Activated naive CD4-positive, alpha-beta T cell treated with anti-CD3 and anti-CD28 coated beads, Interleukin-2, amount 10 ng/mL, durations not matched to agents 7 days and 5 days (primary cell): ENCODE data around the gene IHH.

ENCODE experiments used
- CTCF ChIA-PET: fragments of 350-600 bp; sonication (Branson Sonifier 250); formaldehyde crosslinking; loops from one replicate; lab custom pipeline; 2021; ENCODE audit warnings: antibody characterized with exemption; lab: Charles Lee
- DNase-seq: peaks from one replicate; pipeline ENCODE4 v3.0.0-alpha.2; 2020
- H3K27ac Mint-ChIP-seq: one replicate; pipeline ENCODE4 v1.8.0; 2021; ENCODE audit warnings: mild to moderate bottlenecking, moderate library complexity, mixed read lengths
- H3K27me3 Mint-ChIP-seq: one replicate; pipeline ENCODE4 v1.8.0; 2021; ENCODE audit warnings: mild to moderate bottlenecking, mixed read lengths
- H3K36me3 Mint-ChIP-seq: one replicate; pipeline ENCODE4 v1.8.0; 2021; ENCODE audit warnings: mixed read lengths
- H3K4me1 Mint-ChIP-seq: one replicate; pipeline ENCODE4 v1.8.0; 2021; ENCODE audit warnings: mixed read lengths
- H3K4me3 Mint-ChIP-seq: one replicate; pipeline ENCODE4 v1.8.0; 2021; ENCODE audit warnings: mild to moderate bottlenecking, moderate library complexity, mixed read lengths
- H3K9me3 Mint-ChIP-seq: one replicate; pipeline ENCODE4 v1.8.0; 2021; ENCODE audit warnings: mixed read lengths

IHH gene

DNA sequence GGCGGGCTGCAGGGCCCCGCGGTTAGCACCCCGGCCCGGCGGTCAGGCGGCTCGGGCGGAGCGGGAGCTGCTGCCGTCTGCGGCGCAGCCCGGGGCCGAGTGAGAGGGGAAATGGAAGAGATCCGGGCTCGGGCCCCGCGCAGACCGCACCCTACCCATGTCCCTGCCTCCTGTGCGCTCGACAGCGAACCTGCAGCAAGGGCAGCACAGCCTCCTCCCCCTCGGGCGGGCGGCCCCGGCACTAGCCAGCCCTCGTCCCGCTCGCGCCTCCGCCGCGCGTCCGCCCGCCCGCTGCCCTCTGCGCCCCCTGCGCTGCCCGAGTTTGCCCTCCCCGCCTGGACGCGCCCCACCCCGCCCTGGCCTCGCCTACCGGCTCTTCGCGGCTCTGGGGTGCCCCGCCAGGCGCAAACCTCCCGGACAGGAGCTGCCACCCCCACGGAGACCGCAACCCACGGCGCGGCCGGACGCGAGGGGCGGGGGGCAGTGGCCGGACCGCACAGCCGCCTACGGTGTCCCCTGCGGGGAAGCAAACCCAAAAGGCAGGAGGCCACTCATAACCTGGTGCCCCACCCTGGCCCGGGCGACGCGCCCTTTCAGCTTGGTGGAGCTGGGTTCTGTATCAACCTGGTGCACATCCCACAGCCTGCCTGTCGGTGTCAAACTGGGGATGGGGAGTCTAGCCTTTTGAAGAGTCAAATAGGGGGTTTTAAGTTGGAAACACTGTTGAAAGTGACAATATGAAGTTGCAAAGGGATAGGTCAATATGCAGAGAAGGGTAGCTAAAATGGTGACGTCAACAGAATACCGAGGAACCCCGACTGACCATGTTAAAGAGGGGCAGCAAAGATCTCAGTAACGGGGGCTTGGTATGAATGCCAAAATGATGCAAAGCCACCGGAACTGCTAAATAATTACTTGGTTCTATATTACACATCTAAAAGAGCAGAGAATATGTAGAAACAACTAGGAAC is at the start of gene IHH:
IHH (minus strand) TSS at position 101 of the 971 bp plus-strand sequence. CDS start 454 bp downstream, outside the sequence.
- Mint-ChIP-seq H3K36me3 (no peaks in the 10 kb centered on the region), H3K9me3 (no peaks in the 10 kb centered on the region), H3K27me3 (peaks cover 91% of the 10 kb centered on the region), H3K4me1 (peaks cover 22% of the 10 kb centered on the region), H3K27ac (no peak within 1 kb of the TSS), H3K4me3 (no peak within 1 kb of the TSS)
- peak; percentile 44 for DNase-seq
- CTCF ChIA-PET, result interaction anchor here (1.1 to 7.0 kb wide), 7 partner anchors 43 to 115 kb away, joined by 3 to 90 read pairs (median 5); partner anchors contain the start of gene CNPPD1

DNA sequence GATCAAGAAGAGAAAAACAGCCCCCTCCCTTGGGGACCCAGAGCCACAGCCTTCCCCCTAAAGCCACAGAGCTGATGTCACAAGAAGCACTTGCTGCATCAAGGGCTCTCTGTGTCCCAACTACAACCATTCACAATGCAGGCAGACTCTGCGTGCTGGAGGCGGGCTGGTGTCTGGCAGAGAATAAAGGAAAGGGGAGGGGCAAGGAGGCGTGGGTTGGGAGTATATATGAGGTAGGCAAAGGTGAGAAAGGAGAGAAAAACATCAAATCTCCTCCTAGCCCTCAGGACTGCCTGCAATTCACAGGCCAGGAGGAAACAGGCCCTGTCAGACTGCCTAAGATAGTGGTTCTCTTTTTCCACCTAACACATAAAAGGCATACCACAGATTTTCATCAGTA is 48.8 kb upstream of the IHH start:
- H3K27me3 Mint-ChIP-seq, result no peaks in the 10 kb centered on the region
- peaks cover 6% of the 10 kb centered on the region for H3K4me1 Mint-ChIP-seq
- no peaks in the 10 kb centered on the region for H3K36me3 Mint-ChIP-seq
- CTCF ChIA-PET, result interaction anchor here (1.6 kb wide), 1 partner anchor 51 kb away, joined by 4 read pairs; no protein-coding TSS in a partner anchor
- no peaks in the 10 kb centered on the region for H3K9me3 Mint-ChIP-seq
- H3K4me3 Mint-ChIP-seq, result no peak overlapping the region
- no peak overlapping the region for H3K27ac Mint-ChIP-seq
- peak; percentile 37 for DNase-seq

DNA sequence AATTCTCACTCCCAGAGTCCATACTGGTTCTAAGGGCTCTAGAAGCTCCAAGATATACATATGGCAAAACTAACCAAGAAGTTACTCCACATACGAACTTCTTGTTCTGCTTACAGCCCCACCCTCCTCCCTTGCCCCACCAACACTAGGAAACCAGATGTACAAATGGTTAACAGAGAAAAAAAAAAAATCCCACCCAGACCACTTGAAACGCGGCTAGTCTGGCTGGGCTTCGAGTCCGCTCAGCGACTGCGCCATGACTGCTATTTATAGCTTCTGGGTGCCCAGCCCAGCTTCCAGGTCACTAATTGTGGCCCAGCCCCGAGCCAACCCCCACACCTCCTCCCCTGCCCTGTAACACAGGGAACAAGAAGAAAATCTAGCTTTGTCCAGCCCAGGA is 47.0 kb upstream of the IHH start:
- H3K27me3 Mint-ChIP-seq, result no peaks in the 10 kb centered on the region
- H3K9me3 Mint-ChIP-seq, result no peaks in the 10 kb centered on the region
- no peak overlapping the region for H3K27ac Mint-ChIP-seq
- CTCF ChIA-PET, result interaction anchor here (2.7 kb wide), 1 partner anchor 13 kb away, joined by 17 read pairs; no protein-coding TSS in a partner anchor
- no peaks in the 10 kb centered on the region for H3K36me3 Mint-ChIP-seq
- H3K4me1 Mint-ChIP-seq, result peaks cover 6% of the 10 kb centered on the region
- no peak overlapping the region for H3K4me3 Mint-ChIP-seq
- DNase-seq, result no peak

DNA sequence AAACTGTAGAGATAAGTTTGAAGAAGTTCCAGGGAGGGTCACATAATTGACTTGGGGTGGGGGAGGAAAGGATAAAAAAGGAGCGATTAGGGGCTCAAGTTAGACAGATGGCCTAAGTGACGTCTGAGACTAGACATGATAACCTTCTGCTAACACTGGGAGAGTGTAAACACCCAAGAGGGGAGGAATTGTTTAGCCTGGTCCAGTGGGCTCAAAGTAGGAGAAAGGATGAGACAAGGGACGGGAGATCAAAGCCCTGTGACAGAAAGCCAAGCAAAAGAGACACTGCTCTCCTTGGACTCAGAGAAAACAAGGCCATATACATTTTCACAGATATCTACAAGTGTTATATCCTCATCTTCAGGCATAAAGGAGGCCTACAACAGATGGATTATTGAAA is 45.5 kb upstream of the IHH start:
- DNase-seq, result no peak
- no peak overlapping the region for H3K4me3 Mint-ChIP-seq
- CTCF ChIA-PET, result interaction anchor here (1.1 to 1.5 kb wide), 3 partner anchors 12 to 34 kb away, joined by 3 to 5 read pairs (median 3); no protein-coding TSS in a partner anchor
- H3K27ac Mint-ChIP-seq, result no peak overlapping the region
- no peaks in the 10 kb centered on the region for H3K36me3 Mint-ChIP-seq
- no peaks in the 10 kb centered on the region for H3K9me3 Mint-ChIP-seq
- peaks cover 6% of the 10 kb centered on the region for H3K4me1 Mint-ChIP-seq
- H3K27me3 Mint-ChIP-seq, result no peaks in the 10 kb centered on the region

DNA sequence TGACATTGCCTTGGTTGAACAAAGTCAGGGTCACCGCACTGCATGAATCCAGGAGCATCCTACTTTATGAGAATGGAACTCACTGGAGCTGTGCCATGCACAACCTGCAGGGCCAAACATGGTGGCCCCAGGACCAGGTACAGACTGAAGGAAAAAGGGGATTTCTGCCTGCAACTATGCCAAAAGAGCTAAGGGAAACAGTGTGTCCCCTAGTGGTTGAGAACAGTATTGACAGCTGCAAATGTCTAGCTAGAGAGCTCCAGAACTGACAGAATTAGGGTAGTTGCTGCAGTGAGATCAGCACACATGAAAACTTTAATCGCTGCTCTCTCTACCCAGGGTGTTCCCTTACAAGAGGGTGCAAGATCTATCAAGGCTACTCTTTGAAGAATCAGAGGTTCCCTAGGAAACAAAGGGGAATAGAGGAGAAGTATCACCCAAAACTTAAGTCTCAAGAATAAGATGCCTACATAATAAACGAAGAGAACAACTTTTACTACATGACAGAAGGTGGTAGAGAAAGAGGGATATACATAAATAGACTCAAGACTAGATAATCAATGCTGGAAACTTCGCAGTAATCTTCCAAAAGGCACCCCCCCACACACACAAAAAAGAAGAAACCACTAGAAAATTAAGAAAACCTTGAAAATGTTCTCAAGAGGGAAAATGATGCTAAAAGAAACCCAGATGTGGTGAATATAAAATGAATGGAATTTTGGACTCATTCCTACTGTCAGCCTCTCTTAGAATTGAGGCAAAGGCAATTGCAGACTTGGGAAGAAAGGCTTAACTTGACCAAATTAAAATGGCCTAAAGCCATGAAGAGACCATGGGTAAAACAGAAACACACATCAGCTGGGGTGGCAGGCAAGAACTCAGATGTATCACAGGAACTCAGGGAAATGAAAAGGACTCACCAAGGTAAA is 43.6 kb upstream of the IHH start:
- CTCF ChIA-PET, result interaction anchor here (0.6 to 4.1 kb wide), 36 partner anchors 8 to 590 kb away, joined by 3 to 46 read pairs (median 4); no protein-coding TSS in a partner anchor
- Mint-ChIP-seq H3K27me3 (no peaks in the 10 kb centered on the region), H3K36me3 (no peaks in the 10 kb centered on the region), H3K9me3 (no peaks in the 10 kb centered on the region), H3K27ac (no peak overlapping the region), H3K4me3 (no peak overlapping the region), H3K4me1 (peaks cover 3% of the 10 kb centered on the region)
- DNase-seq, result no peak

DNA sequence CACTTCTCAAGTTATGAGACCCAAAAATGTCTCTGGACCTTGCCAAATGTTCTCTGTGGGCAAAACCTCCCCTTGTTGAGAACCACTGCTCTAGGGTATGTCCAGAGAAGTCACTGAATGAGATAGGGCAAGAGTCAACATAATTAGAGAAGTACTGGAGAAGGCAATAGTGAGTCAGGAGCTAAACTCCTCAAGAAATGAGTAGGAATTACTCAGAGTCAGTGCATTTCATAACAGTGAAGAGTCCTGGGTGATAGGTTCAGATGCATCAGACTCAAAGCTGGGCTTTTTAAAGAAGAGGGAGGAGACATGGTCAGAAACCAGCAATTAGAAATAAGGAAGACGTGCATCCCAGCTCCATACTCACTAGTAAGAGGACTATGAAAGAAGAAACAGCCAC is 38.6 kb upstream of the IHH start:
- Mint-ChIP-seq H3K9me3 (no peaks in the 10 kb centered on the region), H3K36me3 (no peaks in the 10 kb centered on the region), H3K4me1 (no peaks in the 10 kb centered on the region), H3K4me3 (no peak overlapping the region), H3K27ac (no peak overlapping the region), H3K27me3 (no peaks in the 10 kb centered on the region)
- CTCF ChIA-PET, result interaction anchor here (1.0 to 1.9 kb wide), 4 partner anchors 9 to 24 kb away, joined by 3 to 7 read pairs (median 3); no protein-coding TSS in a partner anchor
- DNase-seq, result no peak

DNA sequence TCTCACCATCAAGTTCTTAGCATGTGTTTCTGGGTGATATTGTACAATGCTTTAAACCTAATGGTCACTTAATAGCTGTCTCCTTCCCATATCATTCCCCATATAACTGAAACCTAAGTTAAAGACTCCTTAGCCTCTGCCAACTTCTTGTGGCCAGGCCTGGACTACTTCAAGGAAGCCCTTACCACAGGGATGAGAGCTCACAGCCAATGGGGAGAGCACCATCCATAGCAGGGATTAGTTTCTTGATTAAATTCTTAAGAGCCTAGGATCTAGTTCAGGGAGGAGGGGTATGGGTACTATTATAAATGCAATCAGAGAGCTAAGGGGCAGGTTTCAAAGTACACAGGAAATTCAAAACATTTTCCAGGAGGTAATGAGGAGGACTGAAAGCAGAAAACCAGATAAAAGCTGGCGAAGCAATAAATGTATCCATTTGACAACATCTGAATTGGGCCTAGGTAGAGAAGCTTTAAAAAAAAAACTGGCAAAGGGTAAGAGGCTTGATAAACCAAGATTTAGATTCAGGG is 34.8 kb upstream of the IHH start:
- CTCF ChIA-PET, result interaction anchor here (0.8 to 1.8 kb wide), 3 partner anchors 8 to 67 kb away, joined by 3 to 9 read pairs (median 4); no protein-coding TSS in a partner anchor
- H3K9me3 Mint-ChIP-seq, result no peaks in the 10 kb centered on the region
- H3K27ac Mint-ChIP-seq, result no peak overlapping the region
- H3K27me3 Mint-ChIP-seq, result no peaks in the 10 kb centered on the region
- no peak overlapping the region for H3K4me3 Mint-ChIP-seq
- H3K4me1 Mint-ChIP-seq, result no peaks in the 10 kb centered on the region
- no peaks in the 10 kb centered on the region for H3K36me3 Mint-ChIP-seq
- no peak for DNase-seq

DNA sequence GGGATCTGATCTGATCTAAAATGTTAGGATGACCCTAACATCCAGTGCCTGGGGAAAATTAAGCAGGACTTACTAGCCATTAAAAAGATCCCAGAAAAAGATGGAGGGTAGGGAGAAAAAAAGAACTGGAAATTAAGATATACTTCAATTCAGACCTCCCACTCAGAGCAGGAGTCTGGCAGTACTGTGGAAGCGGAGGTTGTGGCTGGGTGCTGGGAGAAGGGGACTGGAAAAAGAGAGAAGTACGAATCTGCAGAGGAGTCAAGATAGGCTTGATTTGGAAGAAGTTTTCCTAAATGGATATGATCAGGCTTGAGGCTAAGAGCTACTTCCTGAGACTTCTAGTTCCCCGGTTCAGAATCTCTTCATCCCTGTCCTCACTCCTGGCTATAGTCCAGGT is 33.5 kb upstream of the IHH start:
- Mint-ChIP-seq H3K27me3 (no peaks in the 10 kb centered on the region), H3K4me1 (no peaks in the 10 kb centered on the region), H3K36me3 (peaks cover 4% of the 10 kb centered on the region), H3K9me3 (no peaks in the 10 kb centered on the region), H3K4me3 (no peak overlapping the region), H3K27ac (no peak overlapping the region)
- no peak for DNase-seq
- CTCF ChIA-PET, result interaction anchor here (1.6 to 1.8 kb wide), 2 partner anchors 10 to 27 kb away, joined by 3 to 9 read pairs; no protein-coding TSS in a partner anchor

DNA sequence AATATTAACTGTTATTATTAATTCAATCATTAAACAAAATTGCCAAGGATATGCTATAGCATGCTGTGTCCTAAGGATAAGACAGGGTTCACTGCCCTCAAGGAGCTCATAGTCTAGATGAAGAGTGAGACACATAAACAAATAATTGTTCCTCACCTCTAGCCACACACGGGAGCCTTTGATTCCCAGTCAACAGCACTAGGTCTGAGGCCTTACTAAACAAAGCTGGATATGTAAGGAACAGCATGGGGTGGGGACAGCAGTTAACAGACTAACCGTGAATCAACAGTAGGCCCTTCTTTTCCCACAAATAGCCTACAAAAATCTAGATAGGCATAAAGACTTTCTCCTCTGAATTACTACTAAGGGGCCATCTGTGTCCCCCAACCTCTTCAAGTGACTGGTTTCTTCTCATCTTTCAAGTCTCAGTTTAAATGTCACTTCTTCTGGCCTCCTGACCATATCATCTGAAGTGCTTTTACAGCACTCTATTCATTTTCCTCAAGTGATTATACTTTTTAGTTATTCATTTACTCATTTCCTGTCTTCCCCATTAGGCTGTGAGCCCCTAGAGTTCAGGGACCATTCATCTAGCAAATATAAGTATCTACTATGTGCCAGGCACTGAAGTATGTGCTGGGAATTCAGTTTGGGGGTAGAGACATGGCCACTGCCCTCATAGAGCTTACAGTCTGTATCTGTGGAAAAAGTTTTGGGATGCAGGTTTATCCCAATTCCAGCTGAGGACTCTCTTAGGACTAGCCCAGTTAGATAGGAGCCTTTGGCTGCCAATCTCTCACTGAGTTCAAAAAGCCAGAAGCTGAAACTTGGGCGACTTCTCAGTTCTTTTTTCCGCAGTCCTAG is 29.9 kb upstream of the IHH start:
- no peaks in the 10 kb centered on the region for H3K9me3 Mint-ChIP-seq
- H3K4me1 Mint-ChIP-seq, result no peaks in the 10 kb centered on the region
- DNase-seq, result no peak
- no peak overlapping the region for H3K4me3 Mint-ChIP-seq
- H3K27ac Mint-ChIP-seq, result no peak overlapping the region
- H3K36me3 Mint-ChIP-seq, result peaks cover 4% of the 10 kb centered on the region
- H3K27me3 Mint-ChIP-seq, result no peaks in the 10 kb centered on the region
- CTCF ChIA-PET, result interaction anchor here (0.8 to 2.2 kb wide), 7 partner anchors 9 to 61 kb away, joined by 3 to 12 read pairs (median 4); no protein-coding TSS in a partner anchor

DNA sequence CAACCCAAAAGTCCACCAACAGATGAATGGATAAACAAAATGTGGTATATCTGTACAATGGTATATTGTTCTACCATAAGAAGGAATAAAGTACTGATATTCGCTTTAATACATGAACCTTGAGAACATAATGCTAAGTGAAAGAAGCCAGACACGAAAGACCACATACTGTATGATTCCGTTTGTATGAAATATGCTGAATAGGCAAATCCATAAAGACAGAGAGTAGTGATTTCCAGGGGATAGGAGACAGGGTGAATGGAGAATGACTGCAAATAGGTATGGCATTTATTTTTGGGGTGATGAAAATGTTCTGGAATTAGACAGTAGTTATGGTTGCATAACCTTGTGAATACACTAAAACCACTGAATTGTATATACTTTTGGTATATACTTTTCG is 28.6 kb upstream of the IHH start:
- CTCF ChIA-PET, result interaction anchor here (1.8 kb wide), 1 partner anchor 30 kb away, joined by 8 read pairs; no protein-coding TSS in a partner anchor
- H3K9me3 Mint-ChIP-seq, result no peaks in the 10 kb centered on the region
- peaks cover 8% of the 10 kb centered on the region for H3K4me1 Mint-ChIP-seq
- no peaks in the 10 kb centered on the region for H3K27me3 Mint-ChIP-seq
- H3K4me3 Mint-ChIP-seq, result no peak overlapping the region
- DNase-seq, result no peak
- peaks cover 4% of the 10 kb centered on the region for H3K36me3 Mint-ChIP-seq
- no peak overlapping the region for H3K27ac Mint-ChIP-seq

DNA sequence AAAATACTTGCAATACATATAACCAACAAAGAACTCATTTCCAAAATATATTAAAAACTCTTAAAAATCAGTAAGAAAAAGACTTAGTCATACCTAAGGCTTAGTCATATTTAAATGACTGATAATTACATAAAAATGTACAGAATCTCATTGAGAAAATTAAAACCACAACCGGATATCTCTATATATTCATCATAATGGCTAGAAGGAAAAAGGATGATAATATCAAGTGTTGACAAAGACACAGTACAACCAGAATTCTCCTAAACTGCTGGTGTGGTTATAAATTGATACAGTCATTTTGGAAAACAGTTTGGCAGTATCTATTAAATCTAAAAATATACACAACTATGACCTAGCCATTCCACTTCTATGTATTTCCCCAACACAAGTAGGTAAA is 27.1 kb upstream of the IHH start:
- H3K27ac Mint-ChIP-seq, result no peak overlapping the region
- H3K36me3 Mint-ChIP-seq, result peaks cover 4% of the 10 kb centered on the region
- CTCF ChIA-PET, result interaction anchor here (1.3 to 2.1 kb wide), 6 partner anchors 9 to 77 kb away, joined by 4 to 9 read pairs (median 4); no protein-coding TSS in a partner anchor
- H3K4me3 Mint-ChIP-seq, result no peak overlapping the region
- no peaks in the 10 kb centered on the region for H3K9me3 Mint-ChIP-seq
- H3K4me1 Mint-ChIP-seq, result peaks cover 8% of the 10 kb centered on the region
- no peaks in the 10 kb centered on the region for H3K27me3 Mint-ChIP-seq
- no peak for DNase-seq

DNA sequence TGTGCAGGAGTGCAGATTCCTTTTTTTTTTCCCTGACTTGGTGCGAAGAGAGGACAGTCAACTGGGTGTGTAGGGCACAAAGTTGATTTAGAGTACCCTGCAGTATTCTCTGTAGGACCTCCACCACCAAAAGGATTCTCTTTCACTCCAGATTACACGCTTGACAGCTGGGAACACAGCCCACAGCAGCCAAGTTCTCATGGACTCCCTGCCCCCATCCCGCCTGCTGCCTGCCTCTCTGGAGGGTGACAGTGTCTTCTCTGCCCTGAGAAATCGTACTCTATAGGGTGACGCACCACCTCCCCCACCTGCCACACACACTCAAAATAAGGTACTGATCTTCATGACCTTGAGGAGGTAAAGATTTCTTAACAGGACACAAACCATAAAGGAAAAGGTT is 26.6 kb upstream of the IHH start:
- no peak overlapping the region for H3K4me3 Mint-ChIP-seq
- peaks cover 4% of the 10 kb centered on the region for H3K36me3 Mint-ChIP-seq
- CTCF ChIA-PET, result interaction anchor here (0.6 to 2.1 kb wide), 7 partner anchors 9 to 77 kb away, joined by 4 to 9 read pairs (median 5); no protein-coding TSS in a partner anchor

More for the DNA sequence above, 26.6 kb upstream of the IHH start:
- H3K27me3 Mint-ChIP-seq, result no peaks in the 10 kb centered on the region
- peaks cover 8% of the 10 kb centered on the region for H3K4me1 Mint-ChIP-seq
- no peaks in the 10 kb centered on the region for H3K9me3 Mint-ChIP-seq
- H3K27ac Mint-ChIP-seq, result no peak overlapping the region
- no peak for DNase-seq
